NT2/D1 (cell line): ENCODE results near the gene CHRND.
"Not testable (repeated sequence)": the region's sequence is repeated elsewhere in the genome, so short reads cannot be mapped to it uniquely, and the experiment has no call there.

Experiments used
- DNase-seq: peaks from one replicate; pipeline ENCODE4 v3.0.0-alpha.2; 2011; ENCODE audit warnings: low read depth, low spot score
- H3K27me3 ChIP-seq: 2 replicates; pipeline ENCODE4 v1.6.0; 2011; ENCODE audit warnings: mild to moderate bottlenecking; ENCODE audit not compliant: insufficient read length, insufficient read depth
- H3K36me3 ChIP-seq: 2 replicates; pipeline ENCODE4 v1.6.1; 2011; ENCODE audit warnings: mild to moderate bottlenecking, low read length, mixed read lengths; ENCODE audit not compliant: insufficient read depth, insufficient read length
- H3K4me1 ChIP-seq: 2 replicates; pipeline ENCODE4 v1.5.1; 2011; ENCODE audit not compliant: insufficient read depth, insufficient read length
- H3K4me3 ChIP-seq: 2 replicates; pipeline ENCODE4 v1.5.1; 2011; ENCODE audit warnings: low read depth; ENCODE audit not compliant: insufficient read length
- H3K9ac ChIP-seq: 2 replicates; pipeline ENCODE4 v1.6.0; 2011; ENCODE audit warnings: low read depth; ENCODE audit not compliant: insufficient read length
- H3K9me3 ChIP-seq: 2 replicates; pipeline ENCODE4 v1.5.1; 2011; ENCODE audit warnings: mild to moderate bottlenecking, low read length; ENCODE audit not compliant: insufficient read depth
- SUZ12 ChIP-seq: IDR thresholded peaks from 2 replicates; pipeline ENCODE4 v1.6.1; 2011; ENCODE audit not compliant: insufficient read length, insufficient read depth; ENCODE audit errors: extremely low read depth
- YY1 ChIP-seq: IDR thresholded peaks from 2 replicates; pipeline ENCODE4 v1.6.1; 2011; ENCODE audit not compliant: insufficient read length, insufficient read depth
- ZNF274 ChIP-seq: IDR thresholded peaks from 2 replicates; pipeline ENCODE4 v1.6.1; 2011; ENCODE audit warnings: mild to moderate bottlenecking, low read depth, low read length

The CHRND gene

DNA sequence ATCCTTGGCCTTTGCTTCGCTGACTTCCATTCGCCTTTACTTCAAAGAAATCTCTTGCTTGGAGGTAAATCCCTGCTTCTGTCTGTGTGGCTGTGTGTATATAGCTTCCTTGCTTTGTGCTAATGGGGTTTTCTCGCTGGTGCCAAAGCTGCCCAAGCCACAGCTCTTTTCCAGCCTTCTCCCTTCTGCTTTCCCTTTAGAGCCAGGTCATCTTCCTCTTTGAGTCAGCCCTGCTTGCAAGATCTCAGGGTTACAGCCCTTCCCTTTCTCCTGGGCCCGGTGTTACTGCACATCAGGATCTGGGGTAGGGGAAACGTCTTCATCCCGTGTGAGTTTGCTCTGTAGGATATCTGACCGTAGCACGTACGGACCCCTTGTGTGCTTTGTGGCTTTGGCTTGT, 43.6 kb downstream of the CHRND start:
- no peak for DNase-seq
- TF ChIP-seq YY1 (no peak), ZNF274 (no peak), SUZ12 (no peak)
- no peak overlapping the region for H3K9ac ChIP-seq
- H3K36me3 ChIP-seq: peaks cover 94% of the 10 kb centered on the region
- H3K9me3 ChIP-seq: no peaks in the 10 kb centered on the region
- H3K4me3 ChIP-seq: no peak overlapping the region
- no peaks in the 10 kb centered on the region for H3K27me3 ChIP-seq
- peaks cover 5% of the 10 kb centered on the region for H3K4me1 ChIP-seq

DNA sequence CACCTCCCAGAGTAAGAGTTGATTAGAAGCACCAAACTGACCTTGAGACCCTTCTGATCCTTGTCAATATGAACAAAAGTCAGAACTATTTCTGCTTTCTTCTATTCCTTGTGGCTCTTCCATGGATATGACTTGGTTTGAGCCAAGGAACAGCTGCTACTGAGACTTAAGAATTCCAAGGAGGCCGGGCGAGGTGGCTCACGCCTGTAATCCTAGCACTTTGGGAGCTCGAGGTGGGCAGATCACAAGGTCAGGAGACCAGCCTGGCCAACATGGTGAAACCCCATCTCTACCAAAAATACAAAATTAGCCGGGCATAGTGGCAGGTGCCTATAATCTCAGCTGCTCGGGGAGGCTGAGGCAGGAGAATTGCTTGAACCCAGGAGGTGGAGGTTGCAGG, 44.5 kb downstream of the CHRND start:
- peaks cover 95% of the 10 kb centered on the region for H3K36me3 ChIP-seq
- H3K4me3 ChIP-seq, DNase-seq, H3K9me3 ChIP-seq, H3K4me1 ChIP-seq, H3K27me3 ChIP-seq, H3K9ac ChIP-seq: not testable (repeated sequence)

- Histone ChIP-seq H3K27me3 (no peaks in the 10 kb centered on the region), H3K9me3 (no peaks in the 10 kb centered on the region), H3K9ac (no peak overlapping the region), H3K36me3 (peaks cover 90% of the 10 kb centered on the region), H3K4me3 (no peak overlapping the region), H3K4me1 (peaks cover 5% of the 10 kb centered on the region)
- DNase-seq: no peak
- no peak for TF ChIP-seq ZNF274
Observed at GRCh38 chr2:232571026-232571474, 45.1 kb downstream of the CHRND start.

DNA sequence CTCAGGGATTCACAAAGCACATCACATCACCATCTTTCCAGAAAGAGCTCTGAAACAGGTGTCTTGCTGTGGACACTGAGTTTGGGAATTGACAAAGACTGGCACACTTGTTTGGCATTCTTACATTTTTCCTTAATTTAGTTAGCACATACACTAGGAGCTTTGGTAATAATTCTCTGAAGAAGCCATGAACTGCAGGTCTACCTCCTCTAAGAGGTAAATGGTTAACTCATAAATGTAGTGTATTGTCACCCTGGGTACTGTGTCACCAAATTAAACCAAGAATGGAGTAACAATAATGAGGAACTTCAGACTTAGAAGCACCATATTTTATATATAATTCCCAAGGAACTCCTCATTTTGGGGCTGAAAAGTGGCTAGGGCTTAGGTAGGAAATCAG, 47.1 kb downstream of the CHRND start:
- TF ChIP-seq ZNF274 (no peak), SUZ12 (no peak), YY1 (no peak)
- H3K36me3 ChIP-seq: peaks cover 79% of the 10 kb centered on the region
- no peaks in the 10 kb centered on the region for H3K9me3 ChIP-seq
- H3K27me3 ChIP-seq: no peaks in the 10 kb centered on the region
- DNase-seq: no peak
- peaks cover 2% of the 10 kb centered on the region for H3K4me1 ChIP-seq
- no peak overlapping the region for H3K4me3 ChIP-seq
- H3K9ac ChIP-seq: no peak overlapping the region

- peaks cover under 1% of the 10 kb centered on the region for H3K4me1 ChIP-seq
- TF ChIP-seq ZNF274 (no peak), SUZ12 (no peak), YY1 (no peak)
- H3K4me3 ChIP-seq: no peak overlapping the region
- no peaks in the 10 kb centered on the region for H3K27me3 ChIP-seq
- H3K36me3 ChIP-seq: peaks cover 70% of the 10 kb centered on the region
- no peak for DNase-seq
- H3K9ac ChIP-seq: no peak overlapping the region
- no peaks in the 10 kb centered on the region for H3K9me3 ChIP-seq
Observed at GRCh38 chr2:232573771-232574435, 47.9 kb downstream of the CHRND start.

DNA sequence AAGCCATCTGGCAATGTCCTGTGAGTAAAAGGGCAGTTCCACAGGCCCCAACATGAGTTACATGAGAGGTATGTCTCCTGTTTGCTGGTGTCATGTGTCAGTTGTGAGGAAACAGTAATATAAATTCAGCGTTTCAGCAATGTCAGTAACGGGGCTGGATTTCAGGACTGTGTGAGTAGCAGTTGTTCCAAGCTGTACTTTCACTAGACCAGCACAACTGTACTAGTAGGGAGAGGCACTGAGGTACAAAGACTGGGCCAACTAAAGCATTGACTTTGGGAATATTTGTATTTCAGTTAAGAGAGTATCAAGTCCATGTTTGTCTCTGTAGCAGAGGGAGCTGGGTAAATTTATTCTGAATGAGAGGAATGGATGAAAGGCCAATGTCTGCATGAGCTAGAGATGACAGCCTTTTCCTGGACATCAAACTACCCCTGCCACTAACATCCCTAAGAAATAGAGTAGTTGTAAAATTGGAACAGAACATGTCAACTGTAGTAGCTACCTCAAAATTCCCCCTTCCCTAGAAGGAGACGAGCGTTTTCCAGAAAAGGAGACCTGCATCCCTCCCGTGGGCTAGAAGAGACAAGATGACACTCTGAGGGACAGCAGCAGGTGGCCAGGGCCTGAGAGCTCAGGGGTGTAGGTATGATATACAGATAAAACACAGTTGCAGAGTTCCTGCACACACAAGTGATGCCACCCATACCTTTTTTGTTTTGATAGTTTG, 48.9 kb downstream of the CHRND start:
- DNase-seq: no peak
- H3K9ac ChIP-seq: no peak overlapping the region
- no peaks in the 10 kb centered on the region for H3K9me3 ChIP-seq
- peaks cover 67% of the 10 kb centered on the region for H3K36me3 ChIP-seq
- H3K27me3 ChIP-seq: no peaks in the 10 kb centered on the region
- H3K4me3 ChIP-seq: no peak overlapping the region
- H3K4me1 ChIP-seq: no peaks in the 10 kb centered on the region
- TF ChIP-seq YY1 (no peak), SUZ12 (no peak), ZNF274 (no peak)

DNA sequence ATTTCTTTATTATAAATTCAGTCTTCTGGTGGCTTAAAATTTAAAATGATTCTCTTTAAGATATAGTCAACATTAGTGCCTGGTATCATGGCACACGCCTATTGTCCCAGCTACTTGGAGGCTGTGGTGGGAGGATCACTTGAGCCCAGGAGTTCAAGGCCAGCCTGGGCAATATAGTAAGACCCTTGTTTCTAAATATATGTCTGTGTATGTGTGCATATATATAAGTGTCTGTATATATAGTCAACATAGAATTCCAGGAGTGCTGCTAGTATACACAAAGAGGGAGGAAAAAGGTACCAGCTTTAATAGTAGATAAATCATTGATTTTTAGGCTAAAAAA, 49.4 kb downstream of the CHRND start:
- Histone ChIP-seq H3K9ac (no peak overlapping the region), H3K9me3 (no peaks in the 10 kb centered on the region), H3K4me1 (no peaks in the 10 kb centered on the region), H3K4me3 (no peak overlapping the region), H3K36me3 (peaks cover 65% of the 10 kb centered on the region), H3K27me3 (no peaks in the 10 kb centered on the region)
- TF ChIP-seq ZNF274 (no peak), YY1 (no peak), SUZ12 (no peak)
- DNase-seq: no peak

DNA sequence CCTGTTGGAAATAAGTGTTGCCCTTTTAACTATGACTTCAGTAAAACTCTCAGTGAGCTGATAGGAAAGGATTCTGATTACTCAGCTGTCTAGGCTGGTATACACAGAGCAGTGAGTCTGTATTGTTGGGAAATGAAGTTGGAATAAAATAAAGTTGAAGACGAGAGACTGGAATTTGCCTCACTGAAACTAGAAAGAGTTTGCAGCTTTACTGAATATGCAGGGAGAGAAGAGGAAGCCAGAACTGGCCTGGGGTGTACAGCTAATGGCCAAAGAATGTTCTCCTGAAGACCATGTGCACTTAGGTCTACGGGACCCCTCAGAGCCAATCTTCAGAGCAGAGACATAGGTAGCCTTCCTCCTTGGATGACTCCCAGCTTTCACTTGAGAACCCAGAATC, 51.0 kb downstream of the CHRND start:
- DNase-seq: no peak
- Histone ChIP-seq H3K4me1 (no peaks in the 10 kb centered on the region), H3K36me3 (peaks cover 65% of the 10 kb centered on the region), H3K9ac (no peak overlapping the region), H3K27me3 (no peaks in the 10 kb centered on the region), H3K4me3 (no peak overlapping the region), H3K9me3 (no peaks in the 10 kb centered on the region)
- TF ChIP-seq YY1 (no peak), SUZ12 (no peak), ZNF274 (no peak)
